ENCODE data around the gene ZP1.
"Not testable (repeated sequence)": the region's sequence is repeated elsewhere in the genome, so short reads cannot be mapped to it uniquely, and the experiment has no call there.

ZP1 gene

DNA sequence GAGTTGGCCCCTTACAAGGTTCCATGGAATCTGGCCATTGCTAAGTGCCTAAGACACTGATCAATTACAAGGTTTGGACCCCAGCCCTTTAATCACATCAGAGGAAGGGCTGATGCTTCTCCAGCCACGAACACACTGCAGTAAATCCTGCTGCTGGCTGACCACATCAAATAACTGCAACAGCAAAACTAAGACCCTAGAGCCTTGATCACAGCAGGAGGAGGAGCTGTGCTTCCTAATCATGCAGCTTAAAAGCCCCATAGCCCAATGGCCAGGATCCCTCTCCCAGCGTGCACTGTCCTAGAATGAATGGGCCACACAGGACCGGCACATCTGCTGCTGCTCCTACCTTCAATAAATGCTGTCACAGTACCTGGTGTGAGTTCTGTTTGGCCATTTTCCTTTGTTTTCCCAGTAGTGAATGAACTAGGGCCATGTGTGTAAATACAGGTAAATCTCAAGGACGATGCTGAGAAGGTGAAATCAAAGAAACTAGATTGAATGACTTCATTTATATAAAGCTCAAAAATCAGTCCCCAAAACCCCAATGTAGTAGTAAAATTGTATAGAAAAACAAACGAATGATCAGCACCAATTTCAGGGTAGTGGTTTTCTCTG, 12.7 kb downstream of the ZP1 start:
- no peak for DNase-seq

DNA sequence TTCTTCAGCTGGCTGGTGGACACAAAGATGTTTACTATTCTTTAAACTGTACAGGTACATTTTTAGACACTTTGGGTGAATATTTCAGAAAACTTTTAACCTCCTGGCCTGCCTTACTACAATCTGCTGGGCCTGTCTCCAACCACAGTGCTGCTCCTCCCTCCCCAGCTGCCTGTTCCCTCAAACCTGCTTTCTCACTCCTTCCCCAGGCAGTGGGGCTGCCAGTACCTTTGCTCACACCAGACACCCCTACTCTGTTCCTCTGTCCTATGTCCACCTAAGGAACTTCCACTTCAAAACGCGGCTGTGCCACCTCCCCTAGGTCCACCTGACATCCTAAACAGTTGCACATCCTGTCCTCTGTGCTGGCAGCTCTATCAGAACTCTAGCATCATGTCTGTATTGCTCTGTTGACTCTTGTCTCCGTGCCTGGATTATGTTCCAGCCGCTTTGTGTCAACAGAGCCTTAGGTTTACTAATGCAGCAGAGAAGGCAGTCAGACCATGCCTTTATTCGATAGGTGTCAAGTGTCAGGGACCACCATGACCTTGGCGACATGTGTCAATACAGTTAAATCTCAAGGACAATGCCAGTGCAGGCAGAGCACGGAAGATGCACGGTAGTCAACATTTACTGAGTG, 13.4 kb downstream of the ZP1 start:
- DNase-seq = no peak

DNA sequence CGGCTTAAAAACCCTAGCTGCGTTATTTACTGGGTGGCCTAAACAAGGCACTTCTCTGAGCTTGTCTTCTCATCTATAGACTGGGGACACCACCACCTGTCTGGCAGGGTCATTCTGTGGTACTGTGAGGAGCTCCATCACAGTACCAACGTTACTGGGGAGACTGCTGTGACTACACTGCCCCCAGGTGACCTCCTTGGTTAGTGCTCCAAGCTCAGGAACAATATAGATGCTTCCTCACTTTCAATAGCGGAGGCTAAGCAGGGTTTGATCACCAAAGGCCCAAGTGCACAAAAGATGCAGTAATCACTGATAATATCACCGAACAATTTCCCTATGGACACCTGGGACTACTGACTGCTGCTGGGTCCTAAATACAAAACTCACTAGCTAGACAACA, 20.2 kb downstream of the ZP1 start:
- no peak for DNase-seq

DNA sequence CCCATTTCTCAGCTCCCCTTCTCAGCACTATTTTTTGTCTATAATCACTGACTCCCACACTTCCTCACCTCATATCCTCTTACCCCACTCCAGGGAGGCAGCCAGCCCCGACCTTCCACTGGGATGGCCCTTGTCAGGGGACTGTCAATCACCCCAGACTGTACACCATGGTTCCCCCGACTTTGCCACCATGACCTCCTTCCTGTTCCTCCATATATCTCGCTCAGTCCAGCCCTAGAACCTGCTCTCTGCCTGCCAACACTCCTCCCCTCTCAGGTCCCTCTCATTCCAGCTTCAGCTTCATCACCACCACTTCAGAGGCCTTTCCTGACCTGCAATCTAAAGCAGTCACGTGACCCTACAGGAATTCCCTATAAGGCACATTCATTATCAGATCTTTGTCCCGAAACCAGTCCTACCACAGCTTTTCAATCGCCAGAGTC, 22.5 kb downstream of the ZP1 start:
- DNase-seq = no peak

DNA sequence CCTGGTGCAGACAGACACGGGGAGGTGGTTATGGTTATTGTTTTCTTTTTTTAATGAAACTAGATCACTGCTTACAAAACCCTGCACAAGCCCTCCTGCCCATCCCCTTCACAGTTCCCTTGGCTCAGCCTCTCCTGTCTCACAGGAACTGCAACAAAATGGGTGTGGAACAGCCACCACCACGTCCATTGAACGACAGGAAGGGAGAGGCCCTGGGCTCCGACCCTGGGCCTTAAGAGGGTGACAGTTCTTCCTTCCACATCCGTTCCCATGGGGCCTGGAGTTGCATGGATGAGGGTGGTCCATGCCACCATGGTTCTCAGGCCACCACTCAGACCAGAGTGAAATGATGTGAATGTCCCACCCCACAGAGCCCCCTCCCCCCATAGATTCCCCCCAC, 23.4 kb downstream of the ZP1 start:
- no peak for DNase-seq

DNA sequence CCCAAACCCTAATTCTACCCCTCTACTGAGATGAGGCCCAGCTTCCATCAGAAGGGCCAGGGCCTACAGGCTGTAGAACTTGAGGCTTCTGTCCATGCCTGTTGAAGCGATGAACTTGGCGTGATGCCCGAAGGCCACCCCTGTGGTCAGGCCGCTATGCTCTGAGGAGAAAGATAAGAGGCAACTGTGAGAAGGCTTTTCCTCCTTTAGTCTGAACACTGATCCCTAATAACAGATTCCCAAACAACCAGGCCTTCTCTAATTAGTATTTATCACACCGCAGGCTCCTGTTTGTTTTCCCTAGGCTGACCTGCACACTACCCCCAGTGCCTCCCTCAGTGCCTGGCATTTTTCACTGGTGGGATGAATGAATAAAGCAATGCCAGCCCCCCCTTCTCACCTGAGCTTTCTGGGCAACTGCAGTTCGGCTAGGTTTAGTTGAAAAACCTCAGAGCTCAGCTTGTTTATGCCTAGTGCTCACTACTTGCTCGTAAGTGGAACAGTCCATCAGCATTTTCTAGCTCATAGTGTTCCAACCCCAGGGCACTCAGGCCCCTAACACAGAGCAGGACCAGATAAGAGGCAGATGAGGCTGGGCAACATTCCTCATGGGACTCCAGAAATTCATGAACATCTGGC, 23.9 kb downstream of the ZP1 start:
- no peak for DNase-seq

DNA sequence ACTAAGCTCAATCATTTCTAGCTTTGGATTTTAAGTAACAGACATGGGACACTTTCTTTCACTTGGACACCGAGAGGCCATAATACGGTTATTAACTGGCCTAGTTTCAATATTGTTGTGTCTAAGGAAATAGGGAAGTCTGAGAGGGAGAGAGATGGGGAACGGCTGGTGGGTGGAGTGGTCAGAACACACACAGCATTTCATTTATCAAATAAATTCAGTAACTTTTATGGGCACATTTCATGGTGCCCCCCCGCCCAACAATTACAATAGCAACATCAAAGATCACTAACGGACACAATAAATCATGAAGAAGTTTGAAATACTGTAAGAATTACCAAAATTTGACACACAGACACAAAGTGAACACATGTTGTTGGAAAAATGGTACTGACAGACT, 28.3 kb downstream of the ZP1 start:
- no peak for DNase-seq

DNA sequence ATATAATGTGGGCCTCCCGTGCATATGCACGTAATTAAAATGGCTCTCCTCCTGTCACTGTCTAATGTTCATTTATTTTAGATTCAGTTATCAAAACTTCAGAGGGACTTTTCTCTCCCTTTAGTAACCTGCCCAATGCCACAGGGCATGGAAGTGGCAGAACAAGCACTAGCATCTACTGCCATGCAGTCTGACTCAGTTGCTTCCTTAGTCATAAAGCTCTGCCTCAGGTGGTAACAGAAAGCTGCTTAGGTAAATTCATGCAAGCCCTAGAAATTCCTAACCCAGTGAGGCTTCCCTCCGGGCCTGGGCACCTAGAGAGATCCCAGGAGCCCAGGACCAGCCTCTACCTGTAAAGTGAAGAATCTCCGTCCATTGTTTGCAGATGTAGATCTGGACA, 30.2 kb downstream of the ZP1 start:
- no peak for DNase-seq

DNA sequence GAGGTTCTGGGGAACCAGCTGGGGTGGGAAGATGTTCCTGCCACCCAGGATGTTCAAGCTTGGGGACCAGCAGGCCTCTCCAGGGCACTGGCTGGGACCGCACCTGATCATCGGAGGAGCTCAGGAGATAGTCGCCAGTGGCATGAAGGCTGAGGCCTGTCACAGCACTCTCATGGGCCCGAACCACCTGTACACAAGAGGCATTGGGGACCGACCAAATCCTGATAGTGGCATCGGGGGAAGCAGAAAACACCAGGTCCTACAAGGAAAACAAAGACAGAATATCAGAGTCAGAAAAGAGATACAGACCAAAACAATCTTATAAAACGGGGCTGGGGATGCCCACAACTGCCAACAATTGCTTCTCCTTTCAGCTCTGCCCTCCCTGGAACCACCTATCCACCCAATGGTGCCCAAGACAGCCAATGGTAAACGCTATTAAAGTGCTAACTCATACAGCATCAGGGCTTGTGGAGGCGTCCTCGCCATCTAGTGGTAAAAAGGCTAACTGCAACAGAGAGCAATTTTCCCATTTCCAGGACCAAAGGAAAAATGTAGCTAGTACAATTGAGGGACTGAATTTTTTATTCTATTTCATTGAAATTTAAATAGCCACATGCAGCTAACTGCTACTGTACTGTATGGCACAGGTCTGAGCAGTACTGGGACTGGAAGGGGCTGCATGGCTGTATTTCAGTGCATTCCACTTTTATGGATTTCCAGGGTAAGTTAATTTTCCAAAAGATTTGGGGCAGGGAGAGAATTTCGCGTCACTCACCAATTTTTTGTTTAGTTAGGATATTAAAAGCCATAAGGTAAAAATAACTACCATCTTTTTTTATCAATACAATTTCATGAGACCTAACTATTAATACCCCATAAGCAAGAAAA, 31.9 kb downstream of the ZP1 start:
- no peak for DNase-seq

DNA sequence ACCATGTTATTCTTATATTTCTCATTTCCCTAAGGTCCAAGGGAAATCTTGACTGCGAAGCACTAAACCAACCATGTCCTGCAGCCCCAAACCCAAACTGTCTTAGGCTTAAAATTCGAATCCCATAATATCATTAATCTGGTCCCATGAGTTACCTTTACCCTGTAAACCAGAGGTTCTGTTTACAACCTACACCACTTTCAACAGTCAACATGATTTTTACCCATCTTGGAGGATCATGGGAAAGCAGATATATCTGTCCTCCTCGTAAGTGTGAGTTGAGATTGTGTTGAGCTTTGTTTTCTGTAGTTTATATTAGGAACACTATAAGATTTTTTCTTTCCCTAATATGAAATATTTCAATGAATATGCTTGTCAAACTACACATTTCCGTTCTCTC, 32.6 kb downstream of the ZP1 start:
- no peak for DNase-seq

DNA sequence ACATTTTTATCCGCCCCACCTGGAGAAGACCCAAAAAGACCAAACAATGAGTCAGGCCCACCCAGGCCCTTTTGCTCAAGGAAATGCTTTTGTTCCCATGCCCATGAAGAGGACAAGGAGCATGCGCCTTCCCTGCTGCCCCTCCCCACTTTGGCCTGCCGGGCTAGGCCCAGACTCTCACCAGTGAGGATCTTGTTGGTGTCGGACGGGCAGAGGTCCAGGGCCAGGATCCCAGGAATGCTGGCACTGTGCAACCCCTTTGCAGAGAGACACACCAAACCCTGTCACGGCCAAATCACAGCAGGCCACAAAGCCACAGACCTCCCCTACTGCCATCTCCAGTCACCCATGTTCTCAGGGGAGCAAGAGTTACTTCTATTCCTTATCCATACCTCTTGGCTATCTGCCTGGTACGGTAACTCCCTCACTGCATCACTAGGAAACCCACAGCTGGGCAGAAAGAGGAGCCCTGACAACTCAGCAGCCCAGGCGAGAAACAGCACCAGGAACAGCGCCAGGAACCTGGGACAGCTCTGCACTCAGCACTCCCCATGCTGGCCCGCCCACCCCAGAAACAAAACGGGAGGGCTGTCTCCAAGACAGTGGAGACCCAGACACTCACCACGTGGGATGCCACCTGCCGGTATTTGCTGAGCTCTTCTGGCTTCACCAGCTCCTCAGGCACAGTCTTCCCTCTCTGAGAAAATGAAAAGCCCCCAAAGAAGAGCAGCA, 33.5 kb downstream of the ZP1 start:
- no peak for DNase-seq

DNA sequence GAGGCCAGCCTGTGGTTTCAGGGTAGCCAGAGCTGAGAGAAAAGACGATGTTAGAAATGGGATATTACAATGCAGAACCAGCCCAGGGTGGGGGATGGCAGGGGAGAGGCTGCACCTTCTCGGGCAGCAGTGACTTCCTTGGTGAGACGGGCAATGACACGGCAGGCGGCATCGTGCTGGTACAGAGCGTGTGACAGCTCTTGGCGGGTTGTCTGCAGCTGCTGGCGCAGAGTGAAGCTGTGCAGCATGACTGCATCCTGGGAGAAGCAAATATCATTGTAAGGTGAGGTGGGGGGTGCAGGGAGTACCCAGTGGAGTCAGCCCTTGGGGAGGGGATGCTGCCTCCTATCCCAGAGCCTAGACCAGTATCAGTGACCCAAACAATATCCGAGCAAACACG, 35.3 kb downstream of the ZP1 start:
- no peak for DNase-seq

DNA sequence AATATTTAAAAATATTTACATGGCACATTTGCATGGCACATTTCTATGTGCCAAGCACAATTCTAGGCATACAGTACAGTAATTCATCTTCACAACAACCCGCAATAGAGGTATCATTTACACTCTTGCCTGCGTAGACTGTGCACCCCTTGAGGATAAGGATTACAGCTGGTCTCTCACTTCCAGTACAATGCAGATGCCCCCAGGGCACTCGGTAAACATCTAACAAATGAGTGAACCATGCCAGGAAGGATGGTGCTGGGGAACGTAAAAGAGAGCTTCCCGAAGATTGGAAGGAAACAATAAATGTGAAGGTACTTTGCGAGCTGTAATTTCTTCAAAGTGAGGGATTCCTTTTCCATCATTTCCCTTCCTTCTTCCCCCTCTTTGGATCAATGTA, 37.7 kb downstream of the ZP1 start:
- no peak for DNase-seq

DNA sequence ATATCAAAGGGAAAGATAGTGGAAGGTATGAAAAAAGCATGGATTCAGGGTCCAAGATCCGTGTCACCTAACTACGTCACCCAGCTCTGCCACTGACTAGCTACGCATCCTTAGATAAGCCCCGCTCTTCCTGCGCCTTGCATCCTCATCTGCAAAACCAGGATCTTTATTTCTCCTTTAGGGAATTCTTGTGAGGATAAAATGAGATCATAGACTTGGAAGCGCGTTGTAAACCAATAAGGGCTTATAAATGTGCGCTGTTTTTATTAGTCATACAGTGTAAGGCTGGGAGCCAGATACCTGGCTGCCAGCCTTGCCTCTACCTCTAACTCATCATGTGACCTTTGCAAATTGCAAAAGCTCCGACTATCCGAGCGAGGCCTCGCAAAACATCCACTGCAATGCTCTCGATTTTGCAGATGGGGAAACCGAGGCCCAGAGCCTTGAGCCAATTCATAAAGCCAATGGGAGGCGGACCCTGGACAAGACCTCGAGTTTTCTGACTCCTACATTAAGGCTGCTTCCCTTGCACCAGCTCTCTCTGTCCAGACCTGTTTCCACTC, 38.3 kb downstream of the ZP1 start:
- no peak for DNase-seq

DNA sequence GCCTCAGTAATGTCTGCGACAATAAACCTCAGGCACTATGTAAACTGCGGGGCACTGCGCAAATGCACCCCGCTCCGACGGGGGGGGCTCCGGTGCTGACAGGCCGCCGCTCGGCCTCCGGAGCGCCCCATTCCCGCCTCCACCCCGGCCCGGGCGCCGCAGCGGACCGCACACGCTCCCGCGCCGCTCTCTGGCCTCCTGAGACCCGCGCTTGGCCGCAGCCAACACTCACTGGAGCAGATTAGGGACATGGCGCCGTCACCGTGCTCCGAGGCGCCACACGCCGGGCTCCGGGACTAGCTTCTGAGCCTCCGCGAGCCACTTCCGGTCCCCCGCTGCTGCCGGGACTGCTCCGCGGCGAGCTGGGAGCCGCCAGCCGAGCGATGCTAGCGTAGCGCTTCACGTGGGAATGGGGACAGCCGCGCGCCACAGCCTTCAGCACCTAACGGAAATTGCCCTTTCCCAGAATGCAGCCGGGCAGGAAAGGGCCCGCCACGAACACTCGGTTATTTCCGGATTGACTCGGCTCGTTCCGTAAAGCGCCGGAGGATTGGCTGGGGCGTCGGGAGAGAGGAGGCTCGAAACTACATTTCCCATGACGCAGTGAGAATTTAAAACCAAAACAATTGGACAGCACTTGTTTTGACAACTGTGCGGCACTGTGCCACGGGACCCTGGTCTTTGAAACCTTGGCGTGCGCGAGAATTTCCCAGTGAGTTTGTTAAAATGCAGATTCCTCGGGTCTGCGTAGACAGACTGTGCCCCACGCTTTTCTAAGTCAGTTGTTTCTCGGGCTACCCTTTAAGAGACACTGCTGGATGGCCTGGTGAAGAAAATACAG, 39.0 kb downstream of the ZP1 start, which contains the start of gene PRPF19:
TSS of gene PRPF19 (minus strand) at position 454 of the 841 bp plus-strand sequence. CDS start at position 251, 203 bp downstream.
- DNase-seq = peak; percentile 95

DNA sequence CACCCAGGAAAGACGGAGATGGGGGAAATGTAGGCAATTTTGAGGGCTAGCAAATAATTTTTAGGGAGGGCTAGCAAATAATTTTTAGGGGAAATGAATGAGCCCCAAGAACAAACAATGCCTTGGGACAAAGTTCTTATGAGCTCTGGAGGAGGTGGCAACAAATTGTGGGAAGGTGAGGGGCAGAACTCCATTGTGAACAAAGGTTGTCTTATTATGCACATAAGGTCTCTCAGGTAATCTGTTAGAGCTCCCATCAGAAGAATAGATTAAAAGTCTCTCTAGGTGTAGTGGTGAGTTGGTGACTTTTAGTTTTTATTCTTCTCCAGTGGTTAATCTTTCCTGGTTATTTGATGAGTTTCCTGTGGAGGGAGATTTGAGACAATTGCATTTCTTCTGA, 41.5 kb downstream of the ZP1 start:
- DNase-seq = no peak

DNA sequence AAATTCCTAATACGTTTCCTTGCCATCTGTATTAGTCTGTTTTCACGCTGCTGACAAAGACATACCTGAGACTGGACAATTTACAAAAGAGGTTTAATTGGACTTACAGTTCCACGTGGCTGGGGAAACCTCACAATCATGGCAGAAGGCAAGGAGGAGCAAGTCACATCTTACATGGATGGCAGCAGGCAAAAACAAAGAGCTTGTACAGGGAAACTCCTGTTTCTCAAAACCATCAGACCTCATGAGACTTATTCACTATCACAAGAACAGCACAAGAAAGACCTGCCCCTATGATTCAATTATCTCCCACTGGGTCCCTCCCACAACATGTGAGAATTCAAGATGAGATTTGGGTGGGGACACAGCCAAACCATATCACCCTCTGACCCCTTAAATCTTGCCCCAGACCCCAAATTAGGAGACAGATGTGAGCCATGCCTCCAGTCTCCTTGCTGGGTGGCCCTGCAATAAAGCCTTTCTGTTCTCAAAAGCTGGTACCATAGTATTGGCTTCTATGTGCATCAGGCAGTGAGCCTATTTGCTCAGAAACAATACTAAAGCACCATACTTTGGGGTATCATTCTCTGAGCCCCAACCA, 42.4 kb downstream of the ZP1 start:
- DNase-seq = not testable (repeated sequence)

DNA sequence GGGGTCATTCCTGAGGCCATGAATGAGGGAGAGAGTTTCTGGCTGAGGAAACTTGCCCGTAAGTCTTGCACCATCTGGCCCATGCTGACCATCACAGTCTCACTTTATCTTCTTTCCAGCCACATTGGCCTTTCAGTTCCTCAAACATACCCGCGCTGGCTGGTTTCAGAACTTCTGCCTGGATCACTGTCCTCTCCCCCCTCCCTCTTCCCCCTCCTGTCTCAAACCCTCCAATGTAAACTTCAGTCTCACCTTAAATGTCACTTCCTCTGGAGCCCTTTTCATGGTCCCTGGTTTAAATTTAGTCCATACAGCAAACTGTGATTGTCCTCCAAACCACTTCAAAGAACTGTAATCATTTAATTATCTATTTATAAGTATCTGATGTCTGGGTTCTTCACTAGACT, 42.9 kb downstream of the ZP1 start:
- no peak for DNase-seq

DNA sequence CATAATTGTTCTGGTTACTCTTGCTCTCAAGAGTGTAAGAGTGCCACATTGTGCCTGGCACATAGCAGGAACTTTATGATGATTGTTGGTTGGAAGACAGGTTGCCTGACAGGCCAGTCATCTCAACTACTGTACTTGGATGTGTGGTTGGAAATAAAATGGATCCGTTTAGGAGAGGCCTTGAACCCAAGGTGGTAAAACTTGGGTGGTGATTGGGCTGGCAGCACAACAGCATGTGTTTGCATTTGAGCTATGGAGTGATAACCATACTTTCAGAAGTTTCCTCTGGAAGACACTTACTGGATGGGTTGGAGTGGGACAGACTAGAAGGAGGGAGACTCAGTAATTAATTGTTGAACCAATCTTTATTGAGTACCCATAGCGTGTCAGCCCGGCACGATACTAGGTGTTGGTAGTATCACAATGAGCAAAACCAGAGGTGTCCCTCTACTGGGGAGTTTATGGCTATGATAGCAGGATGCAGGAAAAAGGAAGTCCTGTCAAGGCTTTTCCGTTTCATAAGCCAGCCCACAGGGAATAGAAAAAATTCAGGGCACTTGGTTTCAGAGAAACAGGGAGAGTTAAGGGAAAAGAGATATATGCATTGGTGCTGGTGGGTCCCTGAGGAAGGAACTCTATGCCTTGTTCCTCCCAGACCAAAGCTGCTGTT, 43.5 kb downstream of the ZP1 start:
- DNase-seq = no peak

DNA sequence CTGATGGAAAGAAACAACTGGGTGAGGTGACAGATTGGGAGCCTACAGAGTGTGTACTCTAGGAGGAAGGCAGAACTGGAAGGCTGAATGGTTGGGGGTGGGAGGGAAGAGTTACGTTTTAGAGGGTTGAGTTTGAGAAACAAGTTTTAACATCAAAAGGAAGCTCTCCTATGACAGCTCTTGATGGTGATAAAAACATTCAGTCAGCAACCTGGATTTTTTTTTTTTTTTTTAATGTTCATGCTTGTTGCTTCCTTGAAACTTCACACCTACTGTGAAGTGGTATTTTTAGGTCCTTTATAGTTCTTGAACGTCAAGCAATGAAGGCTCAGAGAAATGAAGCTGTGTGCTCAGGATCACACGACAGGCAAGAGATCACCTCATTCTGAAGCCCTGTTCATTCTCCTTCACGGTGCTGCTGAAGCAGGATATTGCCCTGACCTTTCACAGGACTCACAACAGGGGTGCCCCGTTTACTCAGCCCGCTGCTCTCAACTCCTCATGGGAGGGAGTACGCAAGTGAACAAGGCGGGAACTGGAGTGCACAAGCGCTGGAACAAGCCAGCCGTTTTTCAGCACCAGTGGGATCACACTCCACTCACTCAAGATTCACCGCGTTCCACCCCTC, 45.0 kb downstream of the ZP1 start:
- no peak for DNase-seq
